GM06990 (cell line): Measurements from ENCODE around the gene CACNA2D3.

Experiments used
- DNase-seq: peaks from one replicate; pipeline ENCODE4 v3.0.0-alpha.2; 2011; ENCODE audit not compliant: insufficient read length; ENCODE audit errors: extremely low read depth
- H3K27me3 ChIP-seq: replicated peaks from 2 replicates; pipeline ENCODE4 v1.6.0; 2011; ENCODE audit warnings: low read length; ENCODE audit not compliant: control insufficient read depth, insufficient read depth
- H3K36me3 ChIP-seq: 2 replicates; pipeline ENCODE4 v1.5.1; 2011; ENCODE audit warnings: low read length; ENCODE audit not compliant: control insufficient read depth, insufficient read depth
- H3K4me3 ChIP-seq: replicated peaks from 2 replicates; pipeline ENCODE4 v1.5.1; 2011; ENCODE audit warnings: low read depth, mild to moderate bottlenecking, control low read depth, low read length
- TF ChIP-seq, protein P1 (sequence below): IDR thresholded peaks from 2 replicates; pipeline ENCODE4 v1.5.1; 2011; ENCODE audit warnings: low read length, control low read depth, mild to moderate bottlenecking, inconsistent platforms; ENCODE audit not compliant: insufficient read depth, poor library complexity, severe bottlenecking

The CACNA2D3 gene

DNA sequence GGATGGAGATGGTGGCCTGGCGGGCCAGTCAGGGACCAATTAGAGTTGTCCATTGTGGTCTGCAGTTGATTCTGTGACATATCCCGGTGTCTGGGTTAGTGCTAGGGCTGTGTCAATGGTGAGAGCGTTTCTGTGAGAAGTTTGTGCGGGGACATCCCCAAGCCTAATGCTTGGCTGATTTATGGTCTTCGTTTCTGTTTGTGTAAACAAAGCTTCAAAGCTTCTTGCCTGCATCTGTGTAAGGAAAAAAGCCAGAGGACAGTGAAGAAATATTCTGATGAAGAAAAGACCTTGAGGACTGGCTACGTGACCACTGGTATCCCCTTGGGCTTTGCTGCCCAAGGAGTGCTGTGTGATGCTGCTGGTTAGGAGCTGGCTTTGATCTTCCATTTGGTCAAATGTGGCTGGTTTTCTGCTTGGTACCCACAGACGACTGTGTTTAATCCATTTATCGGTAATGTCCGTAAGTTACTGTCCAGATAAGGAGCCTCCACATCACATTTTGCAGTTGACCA, 880.1 kb downstream of the CACNA2D3 start:
- Histone ChIP-seq H3K4me3 (no peak overlapping the region), H3K27me3 (no peaks in the 10 kb centered on the region; the same call in 1 of the 2 replicates), H3K36me3 (no peaks in the 10 kb centered on the region)
- TF ChIP-seq, protein P1, sequence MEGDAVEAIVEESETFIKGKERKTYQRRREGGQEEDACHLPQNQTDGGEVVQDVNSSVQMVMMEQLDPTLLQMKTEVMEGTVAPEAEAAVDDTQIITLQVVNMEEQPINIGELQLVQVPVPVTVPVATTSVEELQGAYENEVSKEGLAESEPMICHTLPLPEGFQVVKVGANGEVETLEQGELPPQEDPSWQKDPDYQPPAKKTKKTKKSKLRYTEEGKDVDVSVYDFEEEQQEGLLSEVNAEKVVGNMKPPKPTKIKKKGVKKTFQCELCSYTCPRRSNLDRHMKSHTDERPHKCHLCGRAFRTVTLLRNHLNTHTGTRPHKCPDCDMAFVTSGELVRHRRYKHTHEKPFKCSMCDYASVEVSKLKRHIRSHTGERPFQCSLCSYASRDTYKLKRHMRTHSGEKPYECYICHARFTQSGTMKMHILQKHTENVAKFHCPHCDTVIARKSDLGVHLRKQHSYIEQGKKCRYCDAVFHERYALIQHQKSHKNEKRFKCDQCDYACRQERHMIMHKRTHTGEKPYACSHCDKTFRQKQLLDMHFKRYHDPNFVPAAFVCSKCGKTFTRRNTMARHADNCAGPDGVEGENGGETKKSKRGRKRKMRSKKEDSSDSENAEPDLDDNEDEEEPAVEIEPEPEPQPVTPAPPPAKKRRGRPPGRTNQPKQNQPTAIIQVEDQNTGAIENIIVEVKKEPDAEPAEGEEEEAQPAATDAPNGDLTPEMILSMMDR: no peak
- DNase-seq: no peak

DNA sequence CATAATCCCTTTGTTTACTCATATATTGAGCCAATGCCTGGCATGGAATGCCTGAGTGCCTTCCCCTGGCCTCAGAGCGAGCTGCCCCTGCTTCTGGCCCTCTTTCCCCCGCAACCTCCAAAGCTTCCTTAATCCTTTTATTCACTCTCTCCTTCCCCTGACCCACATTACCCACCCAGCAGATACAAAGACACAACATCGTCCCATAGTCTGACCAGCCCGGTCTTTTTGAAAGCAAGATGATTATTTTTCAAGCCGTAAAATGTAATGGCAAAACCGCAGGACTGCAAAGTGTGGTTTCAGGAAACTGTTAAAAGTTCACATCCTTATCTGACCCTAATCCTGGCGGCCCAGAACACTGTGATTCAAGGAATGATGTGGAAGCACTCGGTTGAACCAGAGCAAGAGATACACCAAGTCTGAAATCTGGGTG, 883.9 kb downstream of the CACNA2D3 start:
- no peaks in the 10 kb centered on the region; the same call in 1 of the 2 replicates for H3K27me3 ChIP-seq
- H3K4me3 ChIP-seq: no peak overlapping the region
- no peak for DNase-seq
- no peaks in the 10 kb centered on the region for H3K36me3 ChIP-seq
- TF ChIP-seq, protein P1: no peak

GRCh38 chr3:55007971-55008370, 885.6 kb downstream of the CACNA2D3 start:
- no peaks in the 10 kb centered on the region for H3K27me3 ChIP-seq
- no peak for DNase-seq
- H3K4me3 ChIP-seq: no peak overlapping the region
- no peaks in the 10 kb centered on the region for H3K36me3 ChIP-seq
- TF ChIP-seq, protein P1: no peak

DNA sequence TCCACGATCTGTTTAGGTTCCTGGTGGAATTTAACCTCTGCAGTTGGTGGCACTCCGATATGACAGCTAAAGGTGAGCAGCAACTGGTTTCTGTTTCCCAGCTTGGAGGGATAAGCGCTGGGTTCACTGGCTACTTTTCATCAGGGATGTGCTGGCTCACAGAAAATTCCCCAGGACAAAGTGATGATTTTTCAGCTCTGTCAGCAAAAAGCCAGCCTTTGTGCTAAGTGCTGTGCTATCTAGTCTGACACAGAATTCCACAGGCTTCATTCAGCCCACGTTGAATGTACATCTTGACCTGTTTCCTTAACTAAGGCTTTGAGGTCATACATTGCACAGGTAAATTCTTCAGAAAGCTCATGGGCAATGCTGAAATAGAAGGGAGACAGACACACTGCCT, 887.0 kb downstream of the CACNA2D3 start:
- no peak for DNase-seq
- TF ChIP-seq, protein P1: no peak
- no peaks in the 10 kb centered on the region for H3K36me3 ChIP-seq
- no peaks in the 10 kb centered on the region for H3K27me3 ChIP-seq
- no peak overlapping the region for H3K4me3 ChIP-seq

GRCh38 chr3:55012091-55012490, 889.7 kb downstream of the CACNA2D3 start:
- Histone ChIP-seq H3K27me3 (no peaks in the 10 kb centered on the region), H3K4me3 (no peak overlapping the region), H3K36me3 (no peaks in the 10 kb centered on the region)
- no peak for DNase-seq
- TF ChIP-seq, protein P1: no peak

DNA sequence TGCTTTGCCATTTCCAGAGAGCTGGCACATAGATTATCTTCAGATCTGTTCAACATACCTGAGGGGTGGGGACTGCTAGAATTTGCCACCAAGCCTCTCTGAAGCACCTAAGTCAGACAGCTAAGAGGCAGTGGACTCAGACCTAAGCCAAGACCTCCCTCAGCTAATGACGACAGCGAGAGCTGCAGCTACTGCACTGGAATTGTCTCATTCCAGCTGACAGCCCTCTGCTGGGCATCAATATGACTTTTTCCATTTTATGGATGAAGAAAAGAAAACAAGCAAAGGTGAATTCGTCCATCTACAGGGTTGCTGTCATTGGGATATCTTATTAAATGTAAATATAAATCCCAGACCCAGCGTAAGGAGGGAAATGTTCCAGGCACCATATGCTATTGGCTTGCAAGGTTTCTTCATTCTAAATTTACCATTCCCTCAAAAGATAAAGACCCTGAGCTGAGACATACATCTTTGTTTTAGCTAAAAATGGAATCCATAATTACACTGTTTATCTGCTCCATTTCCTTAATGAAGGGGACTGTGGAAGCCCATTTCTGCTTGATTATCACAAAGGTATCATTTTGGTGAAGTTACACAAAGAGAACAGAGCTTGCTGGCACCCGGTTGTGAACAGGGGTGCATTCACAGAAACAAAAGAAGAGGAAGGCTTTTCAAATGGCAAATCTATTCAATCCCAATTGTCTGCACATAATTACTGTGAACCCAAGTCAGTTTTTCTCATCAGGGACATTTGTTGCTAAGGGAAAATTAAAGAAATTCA, 891.0 kb downstream of the CACNA2D3 start:
- TF ChIP-seq, protein P1: no peak
- DNase-seq: no peak
- Histone ChIP-seq H3K36me3 (no peaks in the 10 kb centered on the region), H3K27me3 (no peaks in the 10 kb centered on the region), H3K4me3 (no peak overlapping the region)
